Measurements from ENCODE around the gene AGO3. TPM values are rescaled to one million over a fixed set of nuclear protein-coding genes. Genes with fewer than 3 reads are reported as not detected.

AGO3 gene
- total RNA-seq, 4 donors from 2014 or later, result 19.9 to 23.3 (median 21.0) TPM

- WGBS, result 44% methylated on average over 5 of the region's 5 CpGs
- no peaks in the 10 kb centered on the region for H3K27me3 ChIP-seq
- intact Hi-C loops (cut with DNase I), result no loop called here
- TF ChIP-seq EP300 (IDR thresholded peaks at IDR 0.05), result no peak
- TF ChIP-seq, protein P1, sequence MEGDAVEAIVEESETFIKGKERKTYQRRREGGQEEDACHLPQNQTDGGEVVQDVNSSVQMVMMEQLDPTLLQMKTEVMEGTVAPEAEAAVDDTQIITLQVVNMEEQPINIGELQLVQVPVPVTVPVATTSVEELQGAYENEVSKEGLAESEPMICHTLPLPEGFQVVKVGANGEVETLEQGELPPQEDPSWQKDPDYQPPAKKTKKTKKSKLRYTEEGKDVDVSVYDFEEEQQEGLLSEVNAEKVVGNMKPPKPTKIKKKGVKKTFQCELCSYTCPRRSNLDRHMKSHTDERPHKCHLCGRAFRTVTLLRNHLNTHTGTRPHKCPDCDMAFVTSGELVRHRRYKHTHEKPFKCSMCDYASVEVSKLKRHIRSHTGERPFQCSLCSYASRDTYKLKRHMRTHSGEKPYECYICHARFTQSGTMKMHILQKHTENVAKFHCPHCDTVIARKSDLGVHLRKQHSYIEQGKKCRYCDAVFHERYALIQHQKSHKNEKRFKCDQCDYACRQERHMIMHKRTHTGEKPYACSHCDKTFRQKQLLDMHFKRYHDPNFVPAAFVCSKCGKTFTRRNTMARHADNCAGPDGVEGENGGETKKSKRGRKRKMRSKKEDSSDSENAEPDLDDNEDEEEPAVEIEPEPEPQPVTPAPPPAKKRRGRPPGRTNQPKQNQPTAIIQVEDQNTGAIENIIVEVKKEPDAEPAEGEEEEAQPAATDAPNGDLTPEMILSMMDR (IDR thresholded peaks at IDR 0.05), result no peak
- no peak for TF ChIP-seq POLR2AphosphoS5 (IDR thresholded peaks at IDR 0.05)
- TF ChIP-seq POLR2A (IDR thresholded peaks at IDR 0.05; ENCODE audit: low read depth), result no peak
- no peaks in the 10 kb centered on the region for H3K36me3 ChIP-seq
- no peaks in the 10 kb centered on the region for H3K4me1 ChIP-seq
- H3K4me3 ChIP-seq, result no peak overlapping the region
- DNase-seq (ENCODE audit: extremely low spot score), result no peak
- no peaks in the 10 kb centered on the region for H3K9me3 ChIP-seq
- H3K27ac ChIP-seq (replicated peaks in 1 of 4), result no peak overlapping the region
These were observed 175.4 kb downstream of the AGO3 start for GRCh38 chr1:36106269-36106668.

DNA sequence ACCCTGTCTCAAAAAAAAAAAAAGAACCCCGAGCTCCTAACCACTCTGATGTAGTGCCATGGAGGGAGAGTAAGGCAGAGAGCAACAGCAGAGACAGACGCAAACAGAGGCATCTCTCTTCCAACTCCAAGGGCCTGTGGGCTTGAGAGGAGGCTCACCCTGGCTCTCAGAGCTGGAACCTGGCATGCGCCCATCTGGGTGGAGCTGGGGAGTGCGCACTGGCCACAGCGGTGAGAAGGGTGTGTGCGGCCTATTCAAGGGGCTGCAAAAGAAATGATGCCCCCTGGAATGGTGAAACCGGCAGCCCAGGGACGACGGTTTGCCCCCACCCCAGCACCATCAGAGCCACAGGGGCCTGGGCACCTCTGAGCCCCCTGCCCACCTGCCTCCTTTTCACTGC lies 176.5 kb downstream of the AGO3 start:
- no peaks in the 10 kb centered on the region for H3K36me3 ChIP-seq
- intact Hi-C loops (cut with DNase I), result no loop called here
- no peaks in the 10 kb centered on the region for H3K27me3 ChIP-seq
- no peak overlapping the region for H3K27ac ChIP-seq (replicated peaks in 1 of 4)
- TF ChIP-seq POLR2AphosphoS5 (IDR thresholded peaks at IDR 0.05) (no peak), POLR2A (IDR thresholded peaks at IDR 0.05; ENCODE audit: low read depth) (no peak), EP300 (IDR thresholded peaks at IDR 0.05) (no peak)
- TF ChIP-seq, protein P1 (IDR thresholded peaks at IDR 0.05), result no peak
- no peak for DNase-seq (ENCODE audit: extremely low spot score)
- H3K9me3 ChIP-seq, result no peaks in the 10 kb centered on the region
- H3K4me3 ChIP-seq, result no peak overlapping the region
- no peaks in the 10 kb centered on the region for H3K4me1 ChIP-seq
- WGBS, result 84% methylated on average over 5 of the region's 9 CpGs

GRCh38 chr1:36108314-36108713 lies 177.4 kb downstream of the AGO3 start:
- Histone ChIP-seq H3K27ac (replicated peaks in 1 of 4) (no peak overlapping the region), H3K36me3 (no peaks in the 10 kb centered on the region), H3K9me3 (no peaks in the 10 kb centered on the region), H3K4me1 (no peaks in the 10 kb centered on the region), H3K4me3 (no peak overlapping the region), H3K27me3 (no peaks in the 10 kb centered on the region)
- 85% methylated on average over 14 of the region's 14 CpGs for WGBS
- TF ChIP-seq POLR2AphosphoS5 (IDR thresholded peaks at IDR 0.05) (no peak), EP300 (IDR thresholded peaks at IDR 0.05) (no peak), POLR2A (IDR thresholded peaks at IDR 0.05; ENCODE audit: low read depth) (no peak)
- TF ChIP-seq, protein P1 (IDR thresholded peaks at IDR 0.05), result no peak
- DNase-seq (ENCODE audit: extremely low spot score), result no peak
- intact Hi-C loops (cut with DNase I), result no loop called here

- intact Hi-C loops (cut with DNase I), result no loop called here
These were observed 178.3 kb downstream of the AGO3 start for GRCh38 chr1:36109041-36109679.

DNA sequence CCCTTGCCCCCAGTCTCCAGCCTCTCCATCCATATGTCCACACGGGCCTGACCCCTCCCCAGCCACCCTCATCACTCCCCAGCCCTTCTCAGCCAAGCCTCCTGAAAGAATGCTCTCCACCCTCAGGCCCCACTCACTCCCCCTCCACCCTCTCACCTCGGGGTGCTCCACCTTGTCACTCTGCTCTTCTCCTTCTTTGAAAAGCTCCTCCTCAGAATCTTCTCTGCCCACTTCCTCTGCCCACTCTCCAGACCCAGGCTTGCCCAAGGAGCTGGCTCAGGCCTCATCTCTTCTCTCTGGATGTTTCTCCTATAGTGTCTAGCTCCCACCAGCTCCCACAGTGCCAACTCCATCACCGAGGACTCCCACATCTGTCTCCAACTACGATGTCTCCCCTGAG lies 180.2 kb downstream of the AGO3 start:
- Histone ChIP-seq H3K4me1 (peaks cover 4 to 17% (median 15%) of the 10 kb centered on the region in 4 donors), H3K4me3 (no peak overlapping the region), H3K27me3 (no peaks in the 10 kb centered on the region), H3K9me3 (no peaks in the 10 kb centered on the region), H3K36me3 (no peaks in the 10 kb centered on the region), H3K27ac (replicated peaks in 1 of 4) (no peak overlapping the region)
- DNase-seq (ENCODE audit: extremely low spot score), result no peak
- TF ChIP-seq POLR2A (IDR thresholded peaks at IDR 0.05; ENCODE audit: low read depth), result no peak
- TF ChIP-seq, protein P1 (IDR thresholded peaks at IDR 0.05), result no peak
- TF ChIP-seq EP300 (IDR thresholded peaks at IDR 0.05), result no peak
- TF ChIP-seq POLR2AphosphoS5 (IDR thresholded peaks at IDR 0.05), result no peak
- 80% methylated on average over 4 of the region's 4 CpGs for WGBS
- intact Hi-C loops (cut with DNase I), result no loop called here

More at GRCh38 chr1:36109041-36109679, 178.3 kb downstream of the AGO3 start:
- no peaks in the 10 kb centered on the region for H3K9me3 ChIP-seq
- no peak for DNase-seq (ENCODE audit: extremely low spot score)
- 83% methylated on average over 8 of the region's 11 CpGs for WGBS
- no peaks in the 10 kb centered on the region for H3K36me3 ChIP-seq
- H3K27ac ChIP-seq (replicated peaks in 1 of 4), result no peak overlapping the region
- no peaks in the 10 kb centered on the region for H3K27me3 ChIP-seq
- no peak for TF ChIP-seq POLR2A (IDR thresholded peaks at IDR 0.05; ENCODE audit: low read depth)
- H3K4me1 ChIP-seq, result no peaks in the 10 kb centered on the region
- no peak overlapping the region for H3K4me3 ChIP-seq
